GM20000 (cell line): Measurements from ENCODE around the gene ZDHHC8.

Experiments
- DNase-seq: peaks from one replicate; pipeline ENCODE4 v3.0.0; 2012; ENCODE audit warnings: low spot score
- TF ChIP-seq, protein P1 (sequence below): IDR thresholded peaks from 2 replicates; pipeline ENCODE4 v1.5.1; 2012; ENCODE audit warnings: mild to moderate bottlenecking, control low read depth; ENCODE audit errors: extremely low read depth, missing control alignments

The ZDHHC8 gene

DNA sequence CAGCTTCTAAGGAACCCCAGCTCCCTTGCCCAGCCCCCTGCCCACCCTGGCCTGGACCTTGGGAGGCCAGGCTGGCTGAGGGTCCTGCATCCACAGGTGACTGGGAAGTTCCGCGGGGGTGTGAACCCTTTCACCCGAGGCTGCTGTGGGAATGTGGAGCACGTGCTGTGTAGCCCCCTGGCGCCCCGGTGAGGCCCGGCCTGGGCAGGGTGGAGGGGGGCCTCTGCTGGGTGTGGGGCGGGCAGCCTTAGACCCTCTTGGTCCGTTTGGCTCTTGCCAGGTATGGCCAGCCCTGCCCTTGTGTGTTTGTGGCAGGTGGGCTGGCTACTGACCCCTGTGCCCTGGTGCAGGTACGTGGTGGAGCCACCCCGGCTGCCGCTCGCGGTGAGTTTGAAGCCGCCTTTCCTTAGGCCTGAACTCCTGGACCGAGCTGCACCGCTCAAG lies 8.9 kb downstream of the ZDHHC8 start:
- DNase-seq, result no peak
- TF ChIP-seq, protein P1, sequence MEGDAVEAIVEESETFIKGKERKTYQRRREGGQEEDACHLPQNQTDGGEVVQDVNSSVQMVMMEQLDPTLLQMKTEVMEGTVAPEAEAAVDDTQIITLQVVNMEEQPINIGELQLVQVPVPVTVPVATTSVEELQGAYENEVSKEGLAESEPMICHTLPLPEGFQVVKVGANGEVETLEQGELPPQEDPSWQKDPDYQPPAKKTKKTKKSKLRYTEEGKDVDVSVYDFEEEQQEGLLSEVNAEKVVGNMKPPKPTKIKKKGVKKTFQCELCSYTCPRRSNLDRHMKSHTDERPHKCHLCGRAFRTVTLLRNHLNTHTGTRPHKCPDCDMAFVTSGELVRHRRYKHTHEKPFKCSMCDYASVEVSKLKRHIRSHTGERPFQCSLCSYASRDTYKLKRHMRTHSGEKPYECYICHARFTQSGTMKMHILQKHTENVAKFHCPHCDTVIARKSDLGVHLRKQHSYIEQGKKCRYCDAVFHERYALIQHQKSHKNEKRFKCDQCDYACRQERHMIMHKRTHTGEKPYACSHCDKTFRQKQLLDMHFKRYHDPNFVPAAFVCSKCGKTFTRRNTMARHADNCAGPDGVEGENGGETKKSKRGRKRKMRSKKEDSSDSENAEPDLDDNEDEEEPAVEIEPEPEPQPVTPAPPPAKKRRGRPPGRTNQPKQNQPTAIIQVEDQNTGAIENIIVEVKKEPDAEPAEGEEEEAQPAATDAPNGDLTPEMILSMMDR, result no peak

DNA sequence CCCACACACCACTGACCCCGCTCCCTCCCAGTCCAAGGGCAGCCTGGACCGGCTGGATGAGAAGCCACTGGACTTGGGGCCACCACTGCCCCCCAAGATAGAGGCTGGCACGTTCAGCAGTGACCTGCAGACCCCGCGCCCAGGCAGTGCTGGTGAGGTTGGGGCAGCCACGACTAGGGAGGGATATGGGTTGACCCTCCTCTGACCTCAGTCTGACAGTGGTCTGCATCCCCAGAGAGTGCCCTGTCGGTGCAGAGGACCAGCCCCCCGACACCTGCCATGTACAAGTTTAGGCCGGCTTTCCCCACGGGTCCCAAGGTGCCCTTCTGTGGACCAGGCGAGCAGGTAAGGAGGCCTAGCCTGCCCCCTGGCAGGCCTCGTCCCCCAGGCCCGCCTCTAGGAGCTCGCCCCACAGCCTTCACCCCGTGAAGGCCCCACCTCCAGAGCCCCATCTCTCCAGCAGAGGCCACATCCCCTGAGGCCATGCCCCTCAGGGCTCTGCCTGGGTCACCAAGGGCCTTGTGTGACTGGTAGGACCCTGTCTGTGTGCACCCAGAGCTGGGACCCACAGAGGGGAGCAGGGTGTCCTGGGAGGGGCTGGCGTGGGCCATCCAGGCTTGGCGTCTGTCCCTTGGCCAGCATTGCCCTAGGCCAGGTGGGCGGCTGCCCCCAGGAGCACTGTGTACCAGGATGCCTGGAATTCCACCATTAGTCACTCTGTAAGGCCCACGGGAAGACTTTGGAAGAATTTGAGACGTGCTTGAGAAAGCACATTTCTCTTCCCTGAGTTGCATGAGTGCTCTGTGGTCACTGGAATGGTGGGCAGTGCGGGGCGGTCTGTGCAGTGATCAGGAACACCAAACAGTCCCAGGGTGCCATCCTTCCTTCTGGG lies 9.8 kb downstream of the ZDHHC8 start:
- DNase-seq, result no peak
- TF ChIP-seq, protein P1, result no peak

DNA sequence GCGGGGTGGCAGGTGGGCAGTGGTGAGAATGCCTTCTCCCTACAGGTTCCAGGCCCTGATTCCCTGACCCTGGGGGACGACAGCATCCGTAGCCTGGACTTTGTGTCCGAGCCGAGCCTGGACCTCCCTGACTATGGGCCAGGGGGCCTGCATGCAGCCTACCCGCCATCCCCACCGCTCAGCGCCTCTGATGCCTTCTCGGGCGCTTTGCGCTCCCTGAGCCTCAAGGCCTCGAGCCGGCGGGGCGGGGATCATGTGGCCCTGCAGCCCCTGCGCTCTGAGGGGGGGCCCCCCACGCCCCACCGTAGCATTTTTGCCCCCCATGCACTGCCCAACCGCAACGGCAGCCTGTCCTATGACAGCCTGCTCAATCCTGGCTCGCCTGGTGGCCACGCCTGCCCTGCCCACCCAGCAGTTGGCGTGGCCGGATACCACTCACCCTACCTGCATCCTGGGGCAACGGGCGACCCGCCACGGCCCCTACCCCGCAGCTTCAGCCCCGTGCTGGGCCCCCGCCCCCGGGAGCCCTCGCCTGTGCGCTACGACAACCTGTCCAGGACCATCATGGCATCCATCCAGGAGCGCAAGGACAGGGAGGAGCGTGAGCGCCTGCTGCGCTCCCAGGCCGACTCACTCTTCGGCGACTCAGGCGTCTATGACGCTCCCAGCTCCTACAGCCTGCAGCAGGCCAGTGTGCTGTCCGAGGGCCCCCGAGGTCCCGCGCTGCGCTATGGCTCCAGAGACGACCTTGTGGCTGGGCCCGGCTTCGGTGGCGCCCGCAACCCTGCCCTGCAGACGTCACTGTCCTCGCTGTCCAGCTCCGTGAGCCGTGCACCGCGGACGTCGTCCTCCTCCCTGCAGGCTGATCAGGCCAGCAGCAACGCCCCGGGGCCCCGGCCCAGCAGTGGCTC lies 11.4 kb downstream of the ZDHHC8 start:
- TF ChIP-seq, protein P1, result no peak
- no peak for DNase-seq

DNA sequence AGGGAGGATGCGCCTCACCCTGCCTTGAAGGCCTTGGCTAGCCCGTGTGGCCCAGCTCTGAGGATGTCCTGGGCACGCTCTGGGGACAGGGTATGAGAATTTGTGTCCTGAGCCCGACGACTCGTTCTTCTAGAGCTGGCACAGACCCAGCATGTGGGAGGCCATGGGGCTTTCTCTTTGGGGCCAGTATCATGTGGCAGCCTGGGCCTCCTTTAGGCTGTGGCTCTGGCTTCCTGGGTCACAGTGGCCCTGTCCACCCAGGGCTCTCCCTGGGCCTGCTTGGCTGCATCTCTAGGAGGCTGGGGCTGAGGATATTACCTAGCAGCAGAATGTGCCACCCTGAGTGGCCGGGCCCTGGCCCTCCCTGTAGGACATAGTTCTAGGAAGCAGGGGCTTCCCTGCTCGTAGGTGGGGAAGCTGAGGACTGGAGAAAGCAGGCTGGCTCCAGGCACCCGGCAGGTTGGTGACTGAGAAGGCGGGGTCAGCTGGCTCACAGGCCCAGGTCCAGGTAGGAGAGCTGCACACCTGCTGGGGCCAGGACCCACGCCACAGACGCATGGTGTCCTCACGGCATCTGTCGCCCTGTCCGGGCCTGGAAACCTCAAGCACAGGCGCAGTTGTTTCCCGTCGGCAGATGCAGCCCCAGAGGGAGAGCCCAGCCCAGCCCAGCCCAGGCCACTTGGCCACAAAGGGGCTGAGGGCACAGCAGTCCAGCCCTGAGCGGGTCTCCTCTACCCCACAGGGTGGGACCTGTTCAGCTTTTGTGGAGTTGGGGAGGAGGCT lies 12.5 kb downstream of the ZDHHC8 start:
- TF ChIP-seq, protein P1, result no peak
- DNase-seq, result no peak

DNA sequence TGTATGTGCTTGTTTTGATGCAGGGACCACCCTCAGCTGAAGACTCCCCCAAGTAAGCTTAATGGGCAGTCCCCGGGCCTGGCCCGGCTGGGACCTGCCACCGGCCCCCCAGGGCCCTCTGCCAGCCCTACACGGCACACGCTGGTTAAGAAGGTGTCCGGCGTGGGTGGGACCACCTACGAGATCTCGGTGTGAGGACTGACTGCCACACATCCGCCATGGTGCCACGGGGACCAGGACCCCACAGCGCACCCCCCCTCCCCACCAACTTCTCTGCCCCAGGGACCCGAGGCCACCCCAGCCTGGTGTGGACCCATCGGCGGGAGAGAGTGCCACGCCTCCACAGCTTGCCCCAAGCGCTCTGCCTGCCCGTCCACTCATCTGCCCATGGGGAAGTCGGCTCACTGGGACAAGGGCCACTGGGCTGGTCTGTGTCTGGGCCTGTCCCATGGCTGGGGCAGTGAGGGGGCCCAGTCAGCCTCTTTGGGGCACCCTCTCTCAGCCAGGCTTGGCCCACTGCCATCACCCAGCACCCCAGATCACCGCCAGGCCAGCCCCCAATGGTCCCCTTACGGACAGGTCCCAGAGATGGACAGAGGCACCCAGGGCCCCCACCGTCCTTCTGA lies 13.7 kb downstream of the ZDHHC8 start:
- TF ChIP-seq, protein P1, result no peak
- no peak for DNase-seq

DNA sequence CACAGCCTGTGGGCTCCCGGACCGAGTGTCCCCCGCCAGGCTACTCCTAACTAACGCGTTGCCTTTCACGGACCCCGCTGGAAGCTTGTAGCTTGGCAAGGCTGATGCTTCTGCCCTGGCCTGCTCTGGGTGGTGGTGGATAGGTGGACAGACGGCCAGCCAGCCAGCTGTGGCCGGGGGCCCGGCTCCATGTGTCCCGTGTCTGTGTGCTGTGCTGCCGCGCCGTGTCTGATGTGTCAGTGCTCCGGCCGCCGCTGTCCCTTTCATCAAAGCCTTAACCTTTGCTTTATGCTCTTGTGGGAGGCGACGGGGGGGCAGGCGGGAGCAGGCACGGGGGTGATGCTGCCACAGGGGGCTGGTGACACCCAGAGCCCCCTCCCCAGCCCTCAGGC lies 14.2 kb downstream of the ZDHHC8 start:
- TF ChIP-seq, protein P1, result no peak
- no peak for DNase-seq
